IMR-90 (cell line): Measurements from ENCODE around the gene PSMD12.

Source experiments
- CEBPB ChIP-seq: IDR thresholded peaks from 2 replicates; pipeline ENCODE4 v1.6.1; 2012; ENCODE audit warnings: low read depth, low read length, improper control_type of control experiment
- CHD1 ChIP-seq: IDR thresholded peaks from 2 replicates; pipeline ENCODE4 v1.6.1; 2012; ENCODE audit warnings: low read depth, low read length, improper control_type of control experiment
- MAFK ChIP-seq: IDR thresholded peaks from 2 replicates; pipeline ENCODE4 v1.6.1; 2012; ENCODE audit warnings: low read depth, low read length, improper control_type of control experiment
- MAZ ChIP-seq: IDR thresholded peaks from 2 replicates; pipeline ENCODE4 v1.6.1; 2012; ENCODE audit warnings: low read depth, mild to moderate bottlenecking, low read length, improper control_type of control experiment, moderate library complexity, borderline replicate concordance
- NFE2L2 ChIP-seq: fragments of 150-350 bp; IDR thresholded peaks from 2 replicates; pipeline ENCODE4 v1.6.1; 2016; ENCODE audit warnings: low read depth, mild to moderate bottlenecking, low read length
- POLR2A ChIP-seq: IDR thresholded peaks from 2 replicates; pipeline ENCODE4 v1.6.1; 2012; ENCODE audit warnings: mild to moderate bottlenecking, low read depth, low read length
- SMC3 ChIP-seq: fragments of 150-350 bp; IDR thresholded peaks from 2 replicates; pipeline ENCODE4 v1.6.1; 2016; ENCODE audit warnings: low read depth, mild to moderate bottlenecking, antibody characterized with exemption, low read length, moderate library complexity
- TF ChIP-seq, protein P1 (sequence below): conservative IDR thresholded peaks from 2 replicates; pipeline ENCODE4 v1.5.1; 2012; ENCODE audit warnings: mild to moderate bottlenecking, low read depth, low read length, improper control_type of control experiment
- TF ChIP-seq, protein P2 (sequence below): fragments of 150-350 bp; IDR thresholded peaks from 2 replicates; pipeline ENCODE4 v1.6.1; 2017; ENCODE audit warnings: mild to moderate bottlenecking, antibody characterized with exemption, low read length, low read depth

DNA sequence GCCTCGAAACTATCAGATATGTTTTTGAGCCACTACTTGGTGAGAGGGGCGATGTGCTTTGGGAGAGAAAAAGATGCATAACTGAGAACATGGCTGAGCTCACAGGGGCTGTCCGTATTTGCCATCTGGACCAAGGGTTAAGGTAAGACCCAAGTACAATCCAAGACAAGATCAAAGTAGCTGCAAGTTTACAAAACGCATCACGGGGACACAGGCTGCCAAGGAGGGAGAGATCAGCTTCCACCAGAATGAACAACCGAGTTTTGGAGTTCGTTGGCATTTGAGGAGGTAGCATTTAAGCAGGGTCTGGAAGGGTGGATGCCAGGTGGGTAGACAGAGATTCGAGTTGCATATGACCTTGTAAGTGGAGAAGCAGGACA, 12.9 kb upstream of the PSMD12 start:
- TF ChIP-seq, protein P1, sequence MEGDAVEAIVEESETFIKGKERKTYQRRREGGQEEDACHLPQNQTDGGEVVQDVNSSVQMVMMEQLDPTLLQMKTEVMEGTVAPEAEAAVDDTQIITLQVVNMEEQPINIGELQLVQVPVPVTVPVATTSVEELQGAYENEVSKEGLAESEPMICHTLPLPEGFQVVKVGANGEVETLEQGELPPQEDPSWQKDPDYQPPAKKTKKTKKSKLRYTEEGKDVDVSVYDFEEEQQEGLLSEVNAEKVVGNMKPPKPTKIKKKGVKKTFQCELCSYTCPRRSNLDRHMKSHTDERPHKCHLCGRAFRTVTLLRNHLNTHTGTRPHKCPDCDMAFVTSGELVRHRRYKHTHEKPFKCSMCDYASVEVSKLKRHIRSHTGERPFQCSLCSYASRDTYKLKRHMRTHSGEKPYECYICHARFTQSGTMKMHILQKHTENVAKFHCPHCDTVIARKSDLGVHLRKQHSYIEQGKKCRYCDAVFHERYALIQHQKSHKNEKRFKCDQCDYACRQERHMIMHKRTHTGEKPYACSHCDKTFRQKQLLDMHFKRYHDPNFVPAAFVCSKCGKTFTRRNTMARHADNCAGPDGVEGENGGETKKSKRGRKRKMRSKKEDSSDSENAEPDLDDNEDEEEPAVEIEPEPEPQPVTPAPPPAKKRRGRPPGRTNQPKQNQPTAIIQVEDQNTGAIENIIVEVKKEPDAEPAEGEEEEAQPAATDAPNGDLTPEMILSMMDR: no peak
- TF ChIP-seq SMC3 (no peak), CHD1 (no peak), MAZ (no peak), POLR2A (no peak), NFE2L2 (no peak), CEBPB (no peak), MAFK (no peak)
- TF ChIP-seq, protein P2, sequence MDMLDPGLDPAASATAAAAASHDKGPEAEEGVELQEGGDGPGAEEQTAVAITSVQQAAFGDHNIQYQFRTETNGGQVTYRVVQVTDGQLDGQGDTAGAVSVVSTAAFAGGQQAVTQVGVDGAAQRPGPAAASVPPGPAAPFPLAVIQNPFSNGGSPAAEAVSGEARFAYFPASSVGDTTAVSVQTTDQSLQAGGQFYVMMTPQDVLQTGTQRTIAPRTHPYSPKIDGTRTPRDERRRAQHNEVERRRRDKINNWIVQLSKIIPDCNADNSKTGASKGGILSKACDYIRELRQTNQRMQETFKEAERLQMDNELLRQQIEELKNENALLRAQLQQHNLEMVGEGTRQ: no peak
